HEK293 (cell line): ENCODE data around the gene LRFN2.

Experiments used
- CTCF ChIA-PET: fragments of 350-600 bp; formaldehyde crosslinking; extraction: SDS; loops from one replicate; lab custom pipeline; 2021; ENCODE audit warnings: antibody characterized with exemption; lab: Yijun Ruan, JAX
- POLR2A ChIA-PET: fragments of 300-600 bp; formaldehyde crosslinking; extraction: SDS; loops from one replicate; lab custom pipeline; 2020; ENCODE audit warnings: antibody characterized with exemption, inconsistent platforms; lab: Yijun Ruan, JAX
- H3K27ac ChIP-seq: fragments of 200-500 bp; sonication (Bioruptor generic); 2 replicates; pipeline ENCODE4 v1.5.1; 2014; ENCODE audit warnings: low read depth, low read length, control low read depth, inconsistent platforms; ENCODE audit errors: extremely low read depth
- H3K36me3 ChIP-seq, 2 experiments: fragments of 200-500 bp in 1 of 2; sonication (Bioruptor generic) in 1 of 2; 1 replicate in 1 of 2; 2 replicates in 1 of 2; pipeline ENCODE4 v1.5.1; 2014 to 2017; ENCODE audit warnings: inconsistent platforms in 2 of 2, low read length in 2 of 2; ENCODE audit not compliant: control insufficient read depth in 2 of 2, insufficient read depth in 1 of 2
- H3K4me1 ChIP-seq: fragments of 200-500 bp; sonication (Bioruptor generic); 2 replicates; pipeline ENCODE4 v1.5.1; 2014; ENCODE audit warnings: mild to moderate bottlenecking, low read length, inconsistent platforms; ENCODE audit not compliant: control insufficient read depth, insufficient read depth
- H3K4me3 ChIP-seq: 2 replicates; pipeline ENCODE4 v1.5.1; 2011; ENCODE audit warnings: low read depth, mild to moderate bottlenecking, control low read depth, low read length, moderate library complexity
- H3K9me3 ChIP-seq: fragments of 200-500 bp; sonication (Bioruptor generic); 2 replicates; pipeline ENCODE4 v1.5.1; 2014; ENCODE audit warnings: low read depth, low read length, inconsistent platforms; ENCODE audit not compliant: control insufficient read depth, insufficient read depth
- GLIS1 ChIP-seq: fragments of 450-650 bp; formaldehyde crosslinking; IDR thresholded peaks from 2 replicates; pipeline ENCODE4 v1.5.1; 2016; ENCODE audit warnings: missing biosample characterization, missing genetic modification characterization
- MZF1 ChIP-seq: fragments of 450-650 bp; formaldehyde crosslinking; IDR thresholded peaks from 2 replicates; pipeline ENCODE4 v1.5.1; 2017; ENCODE audit warnings: missing biosample characterization, missing genetic modification characterization, borderline replicate concordance
- PATZ1 ChIP-seq: fragments of 450-650 bp; formaldehyde crosslinking; IDR thresholded peaks from 2 replicates; pipeline ENCODE4 v1.5.1; 2016; ENCODE audit warnings: missing biosample characterization, missing genetic modification characterization
- ZBTB11 ChIP-seq: fragments of 450-650 bp; formaldehyde crosslinking; conservative IDR thresholded peaks from 2 replicates; pipeline ENCODE4 v1.5.1; 2016; ENCODE audit warnings: low read depth, missing biosample characterization, missing genetic modification characterization
- ZFHX2 ChIP-seq: fragments of 450-650 bp; formaldehyde crosslinking; conservative IDR thresholded peaks from 2 replicates; pipeline ENCODE4 v1.5.1; 2016; ENCODE audit warnings: missing biosample characterization, missing genetic modification characterization
- ZNF184 ChIP-seq: fragments of 450-650 bp; IDR thresholded peaks from 2 replicates; pipeline ENCODE4 v1.5.1; 2018; ENCODE audit warnings: missing biosample characterization, mild to moderate bottlenecking, missing genetic modification characterization
- ZNF223 ChIP-seq: fragments of 450-650 bp; formaldehyde crosslinking; IDR thresholded peaks from 2 replicates; pipeline ENCODE4 v1.5.1; 2016; ENCODE audit warnings: missing biosample characterization, missing genetic modification characterization
- ZNF341 ChIP-seq: fragments of 450-650 bp; formaldehyde crosslinking; IDR thresholded peaks from 2 replicates; pipeline ENCODE4; 2016; ENCODE audit warnings: low read depth, missing biosample characterization, missing genetic modification characterization
- ZNF449 ChIP-seq: fragments of 450-650 bp; formaldehyde crosslinking; IDR thresholded peaks from 2 replicates; pipeline ENCODE4 v1.5.1; 2017; ENCODE audit warnings: missing biosample characterization, mild to moderate bottlenecking, missing genetic modification characterization, moderate library complexity
- ZNF518A ChIP-seq: fragments of 450-650 bp; formaldehyde crosslinking; conservative IDR thresholded peaks from 2 replicates; pipeline ENCODE4 v1.5.1; 2016; ENCODE audit warnings: low read depth, missing biosample characterization, missing genetic modification characterization
- ZNF549 ChIP-seq: fragments of 450-650 bp; IDR thresholded peaks from 2 replicates; pipeline ENCODE4 v1.5.1; 2018; ENCODE audit warnings: missing biosample characterization, missing genetic modification characterization, mild to moderate bottlenecking, inconsistent platforms, moderate library complexity
- ZNF555 ChIP-seq: fragments of 450-650 bp; formaldehyde crosslinking; conservative IDR thresholded peaks from 2 replicates; pipeline ENCODE4 v1.5.1; 2017; ENCODE audit warnings: missing biosample characterization, mild to moderate bottlenecking, missing genetic modification characterization, inconsistent platforms
- ZNF600 ChIP-seq: fragments of 450-650 bp; formaldehyde crosslinking; IDR thresholded peaks from 2 replicates; pipeline ENCODE4 v1.5.1; 2016; ENCODE audit warnings: missing biosample characterization, missing genetic modification characterization
- ZNF623 ChIP-seq: fragments of 450-650 bp; formaldehyde crosslinking; IDR thresholded peaks from 2 replicates; pipeline ENCODE4 v1.5.1; 2016; ENCODE audit warnings: missing biosample characterization, missing genetic modification characterization
- ZNF777 ChIP-seq: fragments of 450-650 bp; formaldehyde crosslinking; IDR thresholded peaks from 2 replicates; pipeline ENCODE4 v1.5.1; 2017; ENCODE audit warnings: missing biosample characterization, missing genetic modification characterization, borderline replicate concordance
- ZNF830 ChIP-seq: fragments of 450-650 bp; IDR thresholded peaks from 2 replicates; pipeline ENCODE4 v1.5.0; 2018; ENCODE audit warnings: missing biosample characterization, missing genetic modification characterization, low read depth, mild to moderate bottlenecking, moderate library complexity
- ZSCAN23 ChIP-seq: fragments of 450-650 bp; formaldehyde crosslinking; IDR thresholded peaks from 2 replicates; pipeline ENCODE4 v1.5.1; 2016; ENCODE audit warnings: missing biosample characterization, missing genetic modification characterization

LRFN2 gene

GRCh38 chr6:40386200-40386599, 201.0 kb downstream of the LRFN2 start:
- no peak overlapping the region for H3K27ac ChIP-seq
- H3K4me3 ChIP-seq, result no peak overlapping the region
- H3K36me3 ChIP-seq, result no peaks in the 10 kb centered on the region
- CTCF ChIA-PET, result interaction anchor here (0.6 to 0.7 kb wide), 2 partner anchors 13 to 457 kb away, joined by 3 to 4 read pairs; no protein-coding TSS in a partner anchor
- no peaks in the 10 kb centered on the region for H3K9me3 ChIP-seq
- no peaks in the 10 kb centered on the region for H3K4me1 ChIP-seq
- TF ChIP-seq ZNF549 (tag by site-specific recombination), result no peak
- TF ChIP-seq ZNF555 (tag by site-specific recombination), result no peak
- TF ChIP-seq ZFHX2 (tag by site-specific recombination), result no peak
- TF ChIP-seq ZNF600, result no peak
- no peak for TF ChIP-seq ZNF223 (tag by site-specific recombination)
- TF ChIP-seq PATZ1, result no peak
- TF ChIP-seq GLIS1 (tag by site-specific recombination), result no peak
- TF ChIP-seq ZNF449 (tag by site-specific recombination), result no peak
- TF ChIP-seq ZBTB11 (tag by site-specific recombination), result no peak
- TF ChIP-seq ZNF830 (tag by site-specific recombination), result no peak
- TF ChIP-seq ZNF341 (tag by site-specific recombination), result no peak
- TF ChIP-seq ZNF777 (tag by site-specific recombination), result no peak
- TF ChIP-seq ZNF184 (tag by site-specific recombination), result no peak
- TF ChIP-seq ZNF518A (tag by site-specific recombination), result no peak
- TF ChIP-seq ZNF623, result no peak
- no peak for TF ChIP-seq ZSCAN23
- no peak for TF ChIP-seq MZF1 (tag by site-specific recombination)
- POLR2A ChIA-PET, result no interaction called here
